A673 (cell line): ENCODE data around the gene PAPSS1. TPM values are rescaled to one million over a fixed set of nuclear protein-coding genes. Genes with fewer than 3 reads are reported as not detected.
"Not testable (repeated sequence)": the region's sequence is repeated elsewhere in the genome, so short reads cannot be mapped to it uniquely, and the experiment has no call there.

ENCODE experiments used
- BruUV-seq: library from RNA; stranded (reverse); fragments of 400-500 nt; replicated peaks from 2 replicates; lab custom pipeline; 2021; lab: Mats Ljungman, UMichigan
- CTCF ChIA-PET: fragments of 300-600 bp; sonication (Branson Sonifier 250); formaldehyde crosslinking; loops from one replicate; lab custom pipeline; 2022; ENCODE audit warnings: antibody characterized with exemption; lab: Charles Lee
- POLR2A ChIA-PET: fragments of 300-600 bp; sonication (Branson Sonifier 250); formaldehyde crosslinking; loops from one replicate; lab custom pipeline; 2022; ENCODE audit warnings: antibody characterized with exemption; ENCODE audit not compliant: low non-redundant PET; lab: Charles Lee
- DNase-seq: peaks from one replicate; pipeline ENCODE4 v3.0.0-alpha.2; 2015; ENCODE audit warnings: low spot score
- H3K27ac ChIP-seq: fragments of 200-600 bp; sonication (generic); 2 replicates; pipeline ENCODE4 v1.5.1; 2016; ENCODE audit warnings: mixed run types, low read depth, mild to moderate bottlenecking, mixed read lengths, antibody characterized with exemption, low read length; ENCODE audit not compliant: poor library complexity, severe bottlenecking
- H3K27me3 ChIP-seq: fragments of 200-600 bp; sonication (generic); replicated peaks from 2 replicates; pipeline ENCODE4 v1.6.1; 2017; ENCODE audit warnings: mixed run types, low read depth, mild to moderate bottlenecking, mixed read lengths, antibody characterized with exemption, low read length; ENCODE audit not compliant: insufficient read depth, poor library complexity
- H3K36me3 ChIP-seq: fragments of 200-600 bp; sonication (generic); 2 replicates; pipeline ENCODE4 v1.6.1; 2016; ENCODE audit warnings: mixed run types, mild to moderate bottlenecking, mixed read lengths, antibody characterized with exemption, low read length; ENCODE audit not compliant: insufficient read depth, poor library complexity, severe bottlenecking
- H3K4me1 ChIP-seq: fragments of 200-600 bp; sonication (generic); 2 replicates; pipeline ENCODE4 v1.6.1; 2017; ENCODE audit warnings: mixed run types, mild to moderate bottlenecking, mixed read lengths, antibody characterized with exemption, low read length; ENCODE audit not compliant: insufficient read depth, poor library complexity, severe bottlenecking
- H3K4me3 ChIP-seq: fragments of 200-600 bp; sonication (generic); 2 replicates; pipeline ENCODE4 v1.5.1; 2016; ENCODE audit warnings: low read depth, mixed run types, mild to moderate bottlenecking, mixed read lengths, low read length; ENCODE audit not compliant: poor library complexity, severe bottlenecking
- H3K9me3 ChIP-seq: fragments of 200-600 bp; sonication (generic); 2 replicates; pipeline ENCODE4 v1.6.1; 2016; ENCODE audit warnings: mixed run types, low read depth, mild to moderate bottlenecking, mixed read lengths, antibody characterized with exemption, low read length; ENCODE audit not compliant: poor library complexity, severe bottlenecking
- CTCF ChIP-seq: fragments of 300-800, 200-600 bp; sonication (generic); conservative IDR thresholded peaks from 2 replicates; pipeline ENCODE4 v1.5.1; 2017; ENCODE audit warnings: low read depth, mild to moderate bottlenecking, antibody characterized with exemption, low read length, moderate library complexity, mixed read lengths
- EZH2 ChIP-seq: fragments of 200-600 bp; sonication (generic); IDR thresholded peaks from 2 replicates; pipeline ENCODE4 v1.6.1; 2017; ENCODE audit warnings: borderline replicate concordance, low read depth, mild to moderate bottlenecking, mixed read lengths, antibody characterized with exemption, low read length; ENCODE audit not compliant: poor library complexity, severe bottlenecking
- intact Hi-C: fragments of 100-400 bp; cut with micrococcal nuclease; formaldehyde crosslinking; loops from one replicate; pipeline ENCODE4 v1.10.0; 2022; ENCODE audit not compliant: unreplicated experiment
- total RNA-seq: library from RNA; stranded (reverse); gene quantifications from 2 replicates; pipeline ENCODE4 v1.2.3, GENCODE V29; 2021

PAPSS1 gene
- total RNA-seq, 1 experiment from 2014 or later, result 150 TPM

GRCh38 chr4:107736037-107736436 is 16.0 kb upstream of the PAPSS1 start:
- H3K27ac ChIP-seq, result no peak overlapping the region
- POLR2A ChIA-PET, result no interaction called here
- no peaks in the 10 kb centered on the region for H3K36me3 ChIP-seq
- CTCF ChIA-PET, result no interaction called here
- no peaks in the 10 kb centered on the region for H3K9me3 ChIP-seq
- no peak overlapping the region for H3K4me3 ChIP-seq
- H3K27me3 ChIP-seq, result no peaks in the 10 kb centered on the region
- intact Hi-C loops, result loop anchor here (5.0 to 10.0 kb wide), 4 partner anchors 219 to 701 kb away; partner anchors contain the start of gene DKK2
- no peak for TF ChIP-seq EZH2
- no peak for TF ChIP-seq CTCF
- no TSS peak for BruUV-seq
- no peak for DNase-seq
- H3K4me1 ChIP-seq, result peaks cover 34% of the 10 kb centered on the region

- Histone ChIP-seq H3K27ac (no peak overlapping the region), H3K36me3 (no peaks in the 10 kb centered on the region), H3K4me1 (peaks cover 32% of the 10 kb centered on the region), H3K27me3 (no peaks in the 10 kb centered on the region), H3K9me3 (no peaks in the 10 kb centered on the region), H3K4me3 (no peak overlapping the region)
- no TSS peak for BruUV-seq
- intact Hi-C loops, result loop anchor here (10.0 kb wide), 3 partner anchors 349 to 699 kb away; partner anchors contain the start of gene DKK2
- peak; percentile 73 for DNase-seq
- ChIA-PET CTCF (interaction anchor here (0.7 kb wide), 1 partner anchor 186 kb away, joined by 3 read pairs; no protein-coding TSS in a partner anchor), POLR2A (no interaction called here)
- TF ChIP-seq EZH2 (no peak), CTCF (peak; percentile 55)
Measured at GRCh38 chr4:107734120-107734519, 14.1 kb upstream of the PAPSS1 start.

- H3K4me3 ChIP-seq, result no peak overlapping the region
- no peaks in the 10 kb centered on the region for H3K9me3 ChIP-seq
- H3K27ac ChIP-seq, result no peak overlapping the region
- peaks cover 32% of the 10 kb centered on the region for H3K4me1 ChIP-seq
- ChIA-PET POLR2A (no interaction called here), CTCF (no interaction called here)
- H3K36me3 ChIP-seq, result no peaks in the 10 kb centered on the region
- H3K27me3 ChIP-seq, result no peaks in the 10 kb centered on the region
- TF ChIP-seq CTCF, result no peak
- no peak for TF ChIP-seq EZH2
- BruUV-seq, result no TSS peak
- intact Hi-C loops, result loop anchor here (10.0 kb wide), 3 partner anchors 349 to 699 kb away; partner anchors contain the start of gene DKK2
- no peak for DNase-seq
Measured at GRCh38 chr4:107733431-107733925, 13.4 kb upstream of the PAPSS1 start.

DNA sequence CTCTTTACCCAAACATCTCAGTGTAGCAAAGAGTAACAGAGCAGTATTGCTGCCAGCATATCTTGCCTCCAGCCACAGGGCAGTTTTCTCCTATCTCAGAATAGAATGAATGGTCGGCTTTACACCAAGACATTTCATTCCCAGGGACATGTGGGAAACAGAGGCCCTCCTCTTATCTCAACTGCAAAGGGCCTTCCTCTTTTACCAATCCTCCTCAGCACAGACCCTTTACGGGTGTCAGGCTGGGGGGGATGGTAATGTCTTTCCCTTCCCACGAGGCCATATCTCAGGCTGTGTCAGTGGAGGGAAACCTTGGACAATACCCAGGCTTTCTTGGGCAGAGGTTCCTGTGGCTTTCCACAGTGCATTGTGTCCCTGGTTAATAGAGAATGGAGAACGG is 9.0 kb upstream of the PAPSS1 start:
- H3K27ac ChIP-seq, H3K27me3 ChIP-seq, intact Hi-C loops, H3K36me3 ChIP-seq, DNase-seq, BruUV-seq, POLR2A ChIA-PET, H3K4me1 ChIP-seq, CTCF ChIA-PET, H3K9me3 ChIP-seq, H3K4me3 ChIP-seq: not testable (repeated sequence)

- BruUV-seq, intact Hi-C loops, H3K27me3 ChIP-seq, H3K4me1 ChIP-seq, DNase-seq, POLR2A ChIA-PET, H3K4me3 ChIP-seq, H3K27ac ChIP-seq, H3K9me3 ChIP-seq, H3K36me3 ChIP-seq, CTCF ChIA-PET: not testable (repeated sequence)
Measured at GRCh38 chr4:107726131-107726925, 6.3 kb upstream of the PAPSS1 start.
